H7 (cell line): Measurements from ENCODE around the gene AFF2. TPM values are rescaled to one million over a fixed set of nuclear protein-coding genes. Genes with fewer than 3 reads are reported as not detected.
A peak's percentile ranks its signal among the peaks of the same experiment; 100 is the strongest.

Experiments used
- DNase-seq: peaks from one replicate; pipeline ENCODE4 v3.0.0; 2012
- H3K27me3 ChIP-seq: 2 replicates; pipeline ENCODE4 v1.6.0; 2011; ENCODE audit warnings: mild to moderate bottlenecking, low read length; ENCODE audit not compliant: control insufficient read depth, insufficient read depth
- H3K36me3 ChIP-seq: replicated peaks from 2 replicates; pipeline ENCODE4 v1.5.1; 2011; ENCODE audit warnings: low read length; ENCODE audit not compliant: control insufficient read depth, insufficient read depth
- H3K4me3 ChIP-seq: 2 replicates; pipeline ENCODE4 v1.5.1; 2011; ENCODE audit warnings: low read depth, mild to moderate bottlenecking, control low read depth, low read length, moderate library complexity; ENCODE audit not compliant: insufficient read depth
- total RNA-seq: library from RNA; depleted of rRNA; stranded (reverse); fragments of >200 nt; shearing (Covaris generic); gene quantifications from 2 replicates; pipeline ENCODE4 v1.2.3, GENCODE V29; 2014

Gene AFF2
- total RNA-seq, 1 experiment from 2014 or later: 14.6 TPM

DNA sequence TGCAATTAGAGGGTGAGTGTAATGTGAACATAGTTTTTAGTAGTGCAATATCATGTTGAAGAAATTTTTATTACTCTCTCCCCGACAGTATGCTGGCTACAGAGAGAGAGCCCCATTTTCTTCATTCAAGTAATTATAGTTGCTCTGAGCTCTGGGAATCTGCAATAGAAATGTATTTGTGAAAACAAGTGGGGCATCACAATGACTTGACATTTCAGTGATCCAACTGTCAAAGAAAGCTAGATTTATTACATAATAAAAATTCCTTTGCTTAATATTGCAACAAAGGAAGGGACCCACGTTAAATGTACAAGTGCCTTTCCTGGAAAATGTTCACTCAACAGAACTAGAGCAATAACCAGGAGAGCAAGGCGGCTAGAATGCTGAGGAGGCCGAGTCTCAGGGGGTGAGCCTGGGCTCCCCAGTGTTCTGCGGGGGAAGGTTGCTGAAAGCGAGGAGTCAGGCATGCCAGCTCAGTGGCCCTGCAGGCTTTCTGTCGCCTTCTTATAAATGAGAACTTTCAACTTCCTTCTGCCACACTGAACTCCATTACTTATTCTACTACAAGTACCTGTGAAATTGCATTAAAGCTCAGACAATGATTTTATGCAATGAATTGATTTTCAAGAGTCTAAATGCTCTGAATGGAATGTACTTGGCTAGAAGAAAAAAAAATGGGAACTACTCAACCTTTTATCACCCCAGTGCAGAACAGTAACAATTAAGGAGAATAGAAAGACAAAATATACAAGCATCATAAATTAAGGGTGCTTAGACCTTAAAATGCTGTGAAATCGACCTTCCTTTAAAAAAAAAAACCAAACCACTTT, 476.4 kb downstream of the AFF2 start:
- DNase-seq: peak; percentile 22
- H3K27me3 ChIP-seq: no peaks in the 10 kb centered on the region

GRCh38 chrX:148979786-148980185, 479.4 kb downstream of the AFF2 start:
- H3K27me3 ChIP-seq: no peaks in the 10 kb centered on the region
- DNase-seq: no peak

More for the DNA sequence above, 476.4 kb downstream of the AFF2 start:
- Histone ChIP-seq H3K36me3 (no peaks in the 10 kb centered on the region), H3K4me3 (no peak overlapping the region)

DNA sequence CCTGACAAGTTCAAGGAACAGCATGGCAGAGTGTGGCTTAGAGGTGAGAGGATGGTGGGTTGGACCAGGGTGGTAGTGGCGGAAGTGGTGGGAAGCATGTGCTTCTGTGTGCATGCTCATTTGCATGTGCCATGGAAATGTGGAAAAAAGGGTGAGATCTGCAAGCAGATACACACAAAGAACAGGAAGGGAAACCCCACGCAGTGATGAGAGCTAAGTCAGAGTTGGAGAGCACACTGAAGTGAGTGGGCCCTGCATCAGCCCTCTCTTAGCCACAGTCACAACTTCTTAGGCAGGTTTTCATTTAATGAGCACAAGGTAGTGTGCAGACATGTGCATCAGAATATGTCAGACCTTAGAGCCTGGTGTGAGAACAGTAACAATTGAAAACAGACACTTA, 483.8 kb downstream of the AFF2 start:
- DNase-seq: no peak
- no peaks in the 10 kb centered on the region for H3K36me3 ChIP-seq
- H3K27me3 ChIP-seq: no peaks in the 10 kb centered on the region
- H3K4me3 ChIP-seq: no peak overlapping the region

More at GRCh38 chrX:148979786-148980185, 479.4 kb downstream of the AFF2 start:
- Histone ChIP-seq H3K36me3 (no peaks in the 10 kb centered on the region), H3K4me3 (no peak overlapping the region)

GRCh38 chrX:148991502-148991901, 491.1 kb downstream of the AFF2 start:
- no peaks in the 10 kb centered on the region for H3K27me3 ChIP-seq
- no peak for DNase-seq
- no peaks in the 10 kb centered on the region for H3K36me3 ChIP-seq
- H3K4me3 ChIP-seq: no peak overlapping the region

DNA sequence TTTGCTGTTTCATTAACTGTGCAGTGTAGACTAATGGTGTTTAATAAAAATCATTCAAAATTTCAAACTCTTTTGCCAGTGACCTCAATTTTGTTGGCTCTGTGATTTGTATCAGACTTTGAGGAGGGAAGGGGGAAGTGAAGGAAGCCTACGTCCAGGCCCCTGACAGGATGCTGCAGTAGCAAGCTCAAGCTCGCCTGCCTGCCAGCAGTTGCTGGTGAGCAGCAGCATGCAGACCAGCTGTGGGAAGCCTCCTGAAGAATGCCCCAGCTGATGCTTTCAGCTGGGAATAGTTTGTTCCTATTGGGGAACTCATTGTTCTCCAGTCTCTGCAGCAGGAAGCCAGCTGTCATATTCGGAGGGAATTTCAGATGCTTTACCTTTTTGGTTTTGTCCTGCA, 495.2 kb downstream of the AFF2 start:
- H3K4me3 ChIP-seq: no peak overlapping the region
- H3K36me3 ChIP-seq: no peaks in the 10 kb centered on the region
- no peaks in the 10 kb centered on the region for H3K27me3 ChIP-seq
- peak; percentile 14 for DNase-seq

DNA sequence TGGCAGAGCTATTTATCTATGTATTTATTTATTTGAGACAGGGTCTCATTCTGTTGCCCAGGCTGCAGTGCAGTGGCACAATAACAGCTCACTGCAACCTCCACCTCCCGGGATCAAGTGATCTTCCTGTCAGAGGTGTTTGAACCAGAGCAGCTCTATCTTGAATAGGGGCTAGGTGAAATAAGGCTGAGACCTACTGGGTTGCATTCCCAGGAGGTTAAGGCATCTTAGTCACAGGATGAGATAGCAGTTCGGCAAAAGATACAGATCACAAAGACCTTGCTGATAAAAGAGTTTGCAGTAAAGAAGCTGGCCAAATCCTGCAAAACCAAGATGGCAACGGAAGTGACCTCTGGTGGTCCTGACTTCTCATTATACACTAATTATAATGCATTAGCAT, 501.9 kb downstream of the AFF2 start:
- Histone ChIP-seq H3K27me3 (no peaks in the 10 kb centered on the region), H3K36me3 (no peaks in the 10 kb centered on the region), H3K4me3 (no peak overlapping the region)
- no peak for DNase-seq

DNA sequence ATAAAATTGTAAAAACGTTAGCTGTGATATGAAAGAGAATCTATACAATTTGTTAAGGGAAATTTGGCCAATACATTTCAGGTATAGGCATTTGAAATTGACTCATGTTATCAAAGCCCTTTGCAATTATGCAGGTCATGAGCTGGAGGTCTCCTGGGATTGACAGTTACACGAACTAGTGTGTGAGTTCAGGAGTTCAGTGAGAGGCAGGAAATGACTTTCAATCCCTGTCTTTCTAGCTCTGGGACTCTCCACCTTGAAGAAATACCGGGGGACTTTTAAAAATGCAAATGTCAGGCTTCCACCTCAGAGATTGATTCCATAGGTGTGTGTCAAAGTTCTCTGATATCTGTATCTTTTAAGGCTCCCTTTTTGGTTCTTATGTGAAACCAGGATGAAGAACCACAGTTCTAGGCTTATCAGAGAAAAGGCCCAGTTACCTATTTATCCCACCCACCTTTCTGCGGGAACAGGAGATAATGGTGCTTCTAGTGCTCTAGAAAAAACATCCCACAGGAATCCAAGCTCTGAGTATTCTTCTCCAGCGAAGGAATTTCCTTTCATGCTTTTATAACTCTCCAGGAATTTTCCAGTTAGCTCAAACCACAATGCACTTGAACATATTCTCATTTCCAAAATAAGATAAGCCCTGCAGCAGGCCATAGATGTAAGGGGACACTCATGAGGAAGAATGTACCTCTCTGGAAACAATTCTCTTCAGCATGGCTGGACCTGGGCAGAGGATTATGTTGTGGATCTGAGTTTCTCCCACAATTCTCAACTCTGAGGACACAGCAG, 503.6 kb downstream of the AFF2 start:
- no peak for DNase-seq
- Histone ChIP-seq H3K27me3 (no peaks in the 10 kb centered on the region), H3K36me3 (no peaks in the 10 kb centered on the region), H3K4me3 (no peak overlapping the region)

- Histone ChIP-seq H3K36me3 (no peaks in the 10 kb centered on the region), H3K4me3 (no peak overlapping the region), H3K27me3 (no peaks in the 10 kb centered on the region)
- DNase-seq: peak; percentile 16
Measured at GRCh38 chrX:149004936-149005335, 504.5 kb downstream of the AFF2 start.

DNA sequence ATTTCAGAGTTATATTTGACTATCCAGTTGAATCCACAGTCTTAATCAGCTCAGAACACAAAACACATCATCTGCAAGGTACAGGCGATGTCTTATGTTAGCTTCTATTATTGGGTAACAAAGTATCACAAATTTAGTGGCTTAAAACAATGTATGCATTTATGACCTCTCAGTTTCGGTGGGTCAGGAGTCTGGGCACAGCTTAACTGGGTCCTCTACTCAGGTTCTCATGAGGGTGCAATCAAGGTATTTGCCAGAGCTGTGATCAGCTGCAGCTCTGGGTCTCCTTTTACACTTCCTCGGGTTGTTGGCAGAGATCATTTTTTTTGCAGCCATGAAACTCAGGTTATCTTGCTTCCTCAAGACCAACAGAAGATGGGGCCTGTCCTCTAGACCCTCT, 505.8 kb downstream of the AFF2 start:
- Histone ChIP-seq H3K36me3 (no peaks in the 10 kb centered on the region), H3K4me3 (no peak overlapping the region), H3K27me3 (no peaks in the 10 kb centered on the region)
- no peak for DNase-seq

DNA sequence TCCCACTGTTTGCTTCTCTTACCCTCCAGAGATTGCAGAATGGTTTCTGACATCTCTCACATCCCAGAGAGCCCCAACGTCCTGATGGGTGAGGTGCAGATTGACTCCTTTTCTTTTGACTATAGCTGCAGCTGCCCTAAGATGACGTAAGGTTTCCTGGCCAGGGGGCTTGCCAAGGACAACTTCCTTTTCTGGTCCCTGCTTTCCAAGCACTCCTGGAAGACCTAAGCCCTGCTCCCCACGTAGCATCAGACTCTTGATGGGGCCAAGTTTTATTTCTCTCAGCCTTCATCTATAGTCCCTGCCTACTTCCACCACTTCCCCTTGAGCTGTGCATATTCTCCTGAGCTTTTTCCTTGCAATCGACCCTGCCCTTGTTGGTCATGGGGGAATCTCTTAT, 507.0 kb downstream of the AFF2 start:
- Histone ChIP-seq H3K36me3 (no peaks in the 10 kb centered on the region), H3K4me3 (no peak overlapping the region), H3K27me3 (no peaks in the 10 kb centered on the region)
- no peak for DNase-seq

DNA sequence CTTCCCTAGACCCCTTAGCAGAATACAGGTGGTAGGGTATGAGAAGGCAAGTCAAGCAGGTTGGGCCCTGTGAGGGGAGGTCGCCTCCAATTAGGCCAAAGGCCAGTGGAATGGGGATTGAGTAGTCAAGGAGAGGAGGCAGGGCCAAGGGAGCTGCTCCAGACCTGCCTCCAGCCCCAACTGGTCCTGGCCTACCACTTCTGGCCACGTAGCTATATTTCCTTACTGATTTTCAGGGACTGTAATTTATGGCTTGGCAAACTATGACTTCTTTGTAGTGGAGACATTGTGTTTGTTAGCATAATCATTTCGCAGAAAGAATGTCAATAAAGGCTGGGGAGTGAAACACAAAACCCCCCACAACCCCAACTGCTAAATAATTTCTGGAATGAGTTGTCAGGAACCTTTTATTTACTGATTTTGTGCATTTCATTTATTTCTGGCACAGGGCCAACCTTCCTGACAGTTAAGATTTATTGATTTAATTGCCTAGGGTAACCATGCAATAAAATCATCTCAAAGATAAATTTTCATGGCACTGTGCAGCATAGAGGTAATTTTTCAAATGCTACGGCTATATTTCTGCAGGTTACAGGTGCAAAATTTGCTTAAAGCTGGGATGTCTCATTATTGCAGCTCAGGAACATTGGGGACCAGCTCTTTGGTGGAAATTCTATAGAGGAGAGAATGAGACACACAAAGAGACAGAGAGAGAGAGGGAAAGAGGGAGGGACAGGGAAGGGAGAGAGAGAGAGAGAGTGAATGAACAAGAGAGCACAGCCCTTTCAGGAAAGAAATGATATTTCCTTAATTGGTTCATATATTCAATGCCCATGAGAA, 509.8 kb downstream of the AFF2 start:
- no peak overlapping the region for H3K4me3 ChIP-seq
- no peaks in the 10 kb centered on the region for H3K27me3 ChIP-seq
- H3K36me3 ChIP-seq: no peaks in the 10 kb centered on the region
- no peak for DNase-seq

DNA sequence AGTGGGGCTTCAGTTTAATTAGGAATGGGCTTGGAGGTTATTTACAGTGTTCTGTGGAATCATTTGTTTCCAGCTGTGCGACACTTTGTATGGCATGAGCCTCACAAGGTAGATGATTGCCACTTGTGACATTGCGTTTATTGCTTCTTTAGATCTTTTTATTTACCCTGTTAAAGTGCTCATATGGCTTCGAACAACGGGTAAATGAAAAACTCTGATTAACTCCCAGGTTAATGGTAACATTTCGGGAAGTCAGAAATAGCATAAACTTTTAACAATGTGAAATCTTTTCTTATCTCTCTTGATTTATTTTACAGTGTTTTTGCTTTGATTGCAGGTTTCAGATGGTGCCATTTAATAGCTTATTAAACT, 510.4 kb downstream of the AFF2 start:
- H3K27me3 ChIP-seq: no peaks in the 10 kb centered on the region
- H3K36me3 ChIP-seq: no peaks in the 10 kb centered on the region
- H3K4me3 ChIP-seq: no peak overlapping the region
- no peak for DNase-seq

DNA sequence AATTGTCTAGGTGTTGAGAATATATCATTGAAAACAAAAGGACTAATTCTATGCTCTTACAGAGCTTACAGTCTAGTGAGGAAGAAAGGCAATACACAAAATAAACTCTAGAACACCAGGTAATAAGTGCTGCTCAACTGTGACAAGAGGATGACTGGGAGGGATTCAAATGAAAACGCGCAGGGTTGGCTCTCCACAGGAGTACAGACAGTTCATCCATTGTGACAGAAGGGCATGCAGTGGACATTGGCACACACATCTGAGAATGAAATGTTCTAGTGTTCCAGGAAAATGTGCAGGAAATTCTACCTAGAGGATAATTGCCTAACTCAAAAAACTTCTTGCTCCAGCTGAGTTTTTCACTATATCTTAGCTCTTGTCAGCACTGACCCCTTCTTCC, 512.7 kb downstream of the AFF2 start:
- H3K27me3 ChIP-seq: no peaks in the 10 kb centered on the region
- no peaks in the 10 kb centered on the region for H3K36me3 ChIP-seq
- no peak for DNase-seq
- no peak overlapping the region for H3K4me3 ChIP-seq

- no peak for DNase-seq
- no peaks in the 10 kb centered on the region for H3K27me3 ChIP-seq
Measured at GRCh38 chrX:149021159-149021558, 520.7 kb downstream of the AFF2 start.

More at GRCh38 chrX:149021159-149021558, 520.7 kb downstream of the AFF2 start:
- H3K4me3 ChIP-seq: no peak overlapping the region
- H3K36me3 ChIP-seq: no peaks in the 10 kb centered on the region
